GM13976 (cell line): ENCODE results near the gene CACNG3.

ENCODE experiments used
- DNase-seq: peaks from one replicate; pipeline ENCODE4 v3.0.0; 2012; ENCODE audit warnings: low spot score
- in situ Hi-C: fragments of 300-500 bp; cut with MboI; formaldehyde crosslinking; loops from one replicate; pipeline ENCODE4 v1.12.0; 2022; ENCODE audit warnings: low sequenced_read_pairs, mixed read lengths, inconsistent platforms; ENCODE audit not compliant: unreplicated experiment
- TF ChIP-seq, protein P1 (sequence below): IDR thresholded peaks from 2 replicates; pipeline ENCODE4 v1.5.1; 2012; ENCODE audit warnings: borderline replicate concordance, mild to moderate bottlenecking; ENCODE audit not compliant: insufficient read depth; ENCODE audit errors: extremely low read depth, missing control alignments, control extremely low read depth

The CACNG3 gene

DNA sequence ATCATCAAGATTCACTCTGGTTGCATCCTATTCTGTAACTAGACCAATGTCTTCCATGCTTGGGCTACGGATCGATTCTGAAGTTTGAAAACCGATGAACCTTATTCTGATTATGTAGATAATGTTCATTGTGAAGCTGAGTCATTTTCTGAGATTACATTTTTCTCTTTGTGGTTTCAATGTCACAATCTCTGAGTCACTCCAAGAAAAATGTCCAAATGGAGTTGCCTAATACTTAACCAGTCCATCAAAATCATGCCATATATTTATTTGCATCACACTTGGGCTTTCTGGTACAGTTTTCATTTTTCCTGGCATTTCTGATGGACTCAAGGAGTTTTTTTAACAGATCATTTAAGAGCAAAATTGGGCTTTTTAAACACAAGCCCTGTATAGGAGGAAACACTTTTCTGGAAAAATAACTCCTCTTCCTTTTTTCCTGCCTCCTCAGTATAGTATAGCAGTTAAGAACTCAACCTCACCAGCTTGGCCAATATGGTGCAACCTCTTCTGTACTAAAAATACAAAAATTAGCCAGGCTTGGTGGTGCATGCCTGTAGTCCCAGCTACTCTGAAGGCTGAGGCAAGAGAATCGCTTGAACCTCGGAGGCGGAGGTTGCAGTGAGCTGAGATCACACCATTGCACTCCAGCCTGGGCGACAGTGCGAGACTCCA, 17.5 kb downstream of the CACNG3 start:
- TF ChIP-seq, protein P1, sequence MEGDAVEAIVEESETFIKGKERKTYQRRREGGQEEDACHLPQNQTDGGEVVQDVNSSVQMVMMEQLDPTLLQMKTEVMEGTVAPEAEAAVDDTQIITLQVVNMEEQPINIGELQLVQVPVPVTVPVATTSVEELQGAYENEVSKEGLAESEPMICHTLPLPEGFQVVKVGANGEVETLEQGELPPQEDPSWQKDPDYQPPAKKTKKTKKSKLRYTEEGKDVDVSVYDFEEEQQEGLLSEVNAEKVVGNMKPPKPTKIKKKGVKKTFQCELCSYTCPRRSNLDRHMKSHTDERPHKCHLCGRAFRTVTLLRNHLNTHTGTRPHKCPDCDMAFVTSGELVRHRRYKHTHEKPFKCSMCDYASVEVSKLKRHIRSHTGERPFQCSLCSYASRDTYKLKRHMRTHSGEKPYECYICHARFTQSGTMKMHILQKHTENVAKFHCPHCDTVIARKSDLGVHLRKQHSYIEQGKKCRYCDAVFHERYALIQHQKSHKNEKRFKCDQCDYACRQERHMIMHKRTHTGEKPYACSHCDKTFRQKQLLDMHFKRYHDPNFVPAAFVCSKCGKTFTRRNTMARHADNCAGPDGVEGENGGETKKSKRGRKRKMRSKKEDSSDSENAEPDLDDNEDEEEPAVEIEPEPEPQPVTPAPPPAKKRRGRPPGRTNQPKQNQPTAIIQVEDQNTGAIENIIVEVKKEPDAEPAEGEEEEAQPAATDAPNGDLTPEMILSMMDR = no peak
- DNase-seq = no peak
- in situ Hi-C loops = loop anchor here (25.0 kb wide), 1 partner anchor 214 kb away; no protein-coding TSS in a partner anchor

DNA sequence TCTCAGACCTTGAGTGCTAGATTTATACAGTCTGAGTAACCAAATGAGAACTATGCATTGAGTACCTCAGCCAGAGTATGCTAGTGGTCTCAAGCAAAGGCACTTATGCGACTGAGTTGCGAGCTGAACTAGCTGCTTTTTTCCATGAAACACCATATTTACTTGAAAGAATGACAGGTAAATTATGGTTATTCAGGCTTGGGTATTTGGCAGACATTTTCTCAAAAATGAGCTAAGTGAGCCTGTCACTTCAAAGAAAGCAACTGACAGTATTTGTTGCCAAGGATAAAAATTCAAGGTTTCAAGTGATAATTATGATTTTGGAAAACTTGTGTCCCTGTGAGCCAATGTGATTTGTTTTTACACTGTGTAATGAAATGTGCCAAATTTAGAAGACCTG, 19.3 kb downstream of the CACNG3 start:
- TF ChIP-seq, protein P1 = no peak
- no peak for DNase-seq
- in situ Hi-C loops = no loop called here

- in situ Hi-C loops = no loop called here
- no peak for DNase-seq
- TF ChIP-seq, protein P1 = no peak
Observed at GRCh38 chr16:24279982-24280515, 23.9 kb downstream of the CACNG3 start.

GRCh38 chr16:24281466-24281865, 25.3 kb downstream of the CACNG3 start:
- no peak for DNase-seq
- TF ChIP-seq, protein P1 = no peak
- in situ Hi-C loops = no loop called here

DNA sequence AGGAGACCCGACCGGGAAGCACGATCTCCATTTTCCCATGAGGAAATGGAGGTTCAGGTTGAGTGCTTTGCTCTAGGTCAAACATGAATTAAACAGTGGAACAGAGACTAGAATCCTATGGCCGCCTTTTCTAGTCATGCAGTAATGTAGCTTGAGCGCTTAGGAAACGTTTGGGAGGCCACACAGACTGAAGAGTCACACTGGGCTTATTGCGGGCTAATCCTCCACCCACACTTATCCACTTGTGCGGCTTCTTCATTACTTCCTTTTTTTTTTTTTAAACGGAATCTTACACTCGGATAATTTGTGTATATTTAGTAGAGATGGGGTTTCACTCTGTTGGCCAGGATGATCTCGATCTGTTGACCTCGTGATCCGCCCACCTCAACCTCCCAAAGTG, 26.0 kb downstream of the CACNG3 start:
- DNase-seq = no peak
- TF ChIP-seq, protein P1 = no peak
- in situ Hi-C loops = no loop called here

DNA sequence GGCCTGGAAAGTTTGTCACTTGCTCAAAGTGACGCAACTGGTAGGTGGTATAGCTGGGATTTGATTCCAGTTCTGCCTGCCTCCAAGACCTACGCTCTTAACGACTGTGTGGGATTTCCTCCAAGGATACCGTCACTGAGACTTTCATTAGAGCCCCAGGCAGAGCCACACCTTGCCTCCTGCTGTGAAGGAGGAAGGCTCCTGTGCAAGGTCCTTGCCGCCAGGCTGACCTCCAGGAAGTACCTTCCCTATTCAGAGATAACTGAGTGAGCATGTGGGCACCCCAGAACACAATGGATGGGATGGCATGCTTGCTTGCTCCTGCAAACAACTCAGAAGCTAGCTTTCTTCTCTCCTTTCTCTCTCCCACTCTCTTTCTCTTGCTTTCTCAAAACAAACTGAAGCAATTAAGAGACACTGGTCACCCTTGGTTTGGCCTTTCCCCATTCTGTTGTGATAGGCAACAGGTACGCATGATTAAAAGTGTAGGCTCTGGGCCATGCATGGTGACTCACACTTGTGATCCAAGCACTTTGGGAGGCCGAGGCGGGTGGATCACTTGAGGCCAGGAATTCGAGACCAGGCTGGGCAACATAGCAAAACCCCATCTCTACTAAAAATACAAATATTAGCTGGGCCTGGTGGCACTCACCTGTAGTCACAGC, 30.7 kb downstream of the CACNG3 start:
- in situ Hi-C loops = no loop called here
- no peak for DNase-seq
- TF ChIP-seq, protein P1 = no peak
